Ovary (tissue), 9 donors: ENCODE measurements around the gene FREM2. TPM values are rescaled to one million over a fixed set of nuclear protein-coding genes. Genes with fewer than 3 reads are reported as not detected.

ENCODE experiments used
- DNase-seq, 5 donors: peaks; one replicate each; pipeline ENCODE4 v3.0.0-alpha.2; 2019 to 2020
- H3K27ac ChIP-seq, 2 donors: fragments of 200-600 bp; one replicate each; pipeline versions ENCODE4 v1.5.1 to v1.8.0; 2019 to 2022
- H3K27me3 ChIP-seq: fragments of 200-600 bp; one replicate; pipeline ENCODE4 v1.8.0; 2022
- H3K36me3 ChIP-seq: fragments of 200-600 bp; sonication (generic); one replicate; pipeline ENCODE4 v1.5.1; 2019
- H3K4me1 ChIP-seq: one replicate; pipeline ENCODE4 v1.8.1; 2013; ENCODE audit warnings: mild to moderate bottlenecking, moderate library complexity; ENCODE audit not compliant: insufficient read depth
- H3K4me3 ChIP-seq: fragments of 200-600 bp; sonication (generic); one replicate; pipeline ENCODE4 v1.5.1; 2017
- H3K9me3 ChIP-seq, 2 donors: fragments of 200-600 bp in 1 of 2; sonication (generic) in 1 of 2; one replicate each; pipeline versions ENCODE4 v1.5.1 to v1.8.1; 2013 to 2019; ENCODE audit warnings: mild to moderate bottlenecking in 1 of 2, moderate library complexity in 1 of 2
- EP300 ChIP-seq: sonication (generic); formaldehyde crosslinking; IDR thresholded peaks from one replicate; pipeline ENCODE4 v1.6.1; 2017; ENCODE audit warnings: antibody characterized with exemption
- POLR2A ChIP-seq: fragments of 450-650 bp; IDR thresholded peaks from one replicate; pipeline ENCODE4 v1.6.1; 2017; ENCODE audit warnings: antibody characterized with exemption, mild to moderate bottlenecking, moderate library complexity
- WGBS, 3 donors: extraction: QIAGEN DNeasy Blood & Tissue Kit in 1 of 3; methylation state at CpG; one replicate each; pipeline versions ENCODE4 v1.1.5 to v1.1.7; 2013 to 2017; 5-methylcytosine and 5-hydroxymethylcytosine counted together
- intact Hi-C, 4 donors: fragments of 100-400 bp; cut with DNase I; formaldehyde crosslinking; loops; one replicate each; pipeline versions ENCODE4 v1.11.0 to v1.15.1; 2022 to 2023
- polyA plus RNA-seq, 2 donors: library from polyadenylated mRNA; stranded (reverse); fragments of 200-250 nt in 1 of 2; fragments of 350-450 nt in 1 of 2; fragmentation: Illumina TruSeq in 1 of 2; extraction: RNeasy Lipid Tissue Mini Kit (QIAGEN cat#74804) in 1 of 2; gene quantifications; one replicate each; pipeline ENCODE4 v1.2.3, GENCODE V29; 2013 to 2014
- total RNA-seq, 7 donors: library from RNA; depleted of rRNA in 2 of 7; stranded (reverse); fragments of >200 nt in 2 of 7; fragmentation: NEBNext Ultra II Directional in 3 of 7; extraction: Animal tissue kit (Norgen Biotek cat#: 25700) in 3 of 7; gene quantifications; one replicate each; pipeline versions ENCODE4 v1.1.0 to v1.2.4, GENCODE V29; 2016 to 2023
- TF ChIP-seq, protein P1 (sequence below), 3 donors: fragments of 450-650 bp in 2 of 3; fragments of 200-600 bp in 1 of 3; IDR thresholded peaks; one replicate each; pipeline versions ENCODE4 v1.5.1 to v1.8.0; 2016 to 2022; ENCODE audit warnings: antibody characterized with exemption in 3 of 3, mild to moderate bottlenecking in 1 of 3
- donor health status: DM: no; HTN: no; CAD: no; lungs with moderate emphysema.
- donor health status: DM: no; HTN: no; CAD: no.
- donor health status: Bipolar disorder and iron deficiency.
- donor health status: DM: yes; HTN: yes; CAD: no.
- donor health status: DM: no; HTN: no; CAD: no.
- donor health status: DM: yes; HTN: yes; CAD: no.

FREM2 gene
- total and polyA plus RNA-seq, 9 donors, result 0.27 to 4.0 (median 1.7) TPM

DNA sequence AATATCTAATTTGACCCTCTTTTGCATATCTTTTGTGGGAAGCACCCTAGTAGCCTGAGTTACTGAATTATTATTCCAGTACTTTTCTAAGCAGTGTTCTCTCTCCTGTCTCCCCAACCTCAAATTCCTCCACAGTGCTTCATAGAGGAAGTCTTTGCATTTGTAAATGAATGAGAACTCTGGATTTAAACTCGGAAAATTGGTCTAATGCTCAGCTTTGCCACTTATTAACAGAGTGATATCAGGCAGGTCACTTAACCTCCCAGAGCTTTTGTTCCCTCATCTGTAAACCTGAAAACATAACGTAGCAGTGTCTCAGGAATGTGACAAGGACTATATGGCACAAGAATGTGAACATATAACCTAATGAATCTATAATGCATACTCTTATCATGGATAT is 26.2 kb downstream of the FREM2 start:
- Histone ChIP-seq H3K4me1 (no peaks in the 10 kb centered on the region), H3K27ac (no peak overlapping the region), H3K27me3 (peaks cover 3% of the 10 kb centered on the region), H3K36me3 (no peaks in the 10 kb centered on the region), H3K9me3 (no peaks in the 10 kb centered on the region), H3K4me3 (no peak overlapping the region)
- 83 to 92% (median 83%) methylated on average over 2 of the region's 2 CpGs for WGBS, 3 donors
- DNase-seq, result no peak
- no peak for TF ChIP-seq POLR2A
- TF ChIP-seq, protein P1, sequence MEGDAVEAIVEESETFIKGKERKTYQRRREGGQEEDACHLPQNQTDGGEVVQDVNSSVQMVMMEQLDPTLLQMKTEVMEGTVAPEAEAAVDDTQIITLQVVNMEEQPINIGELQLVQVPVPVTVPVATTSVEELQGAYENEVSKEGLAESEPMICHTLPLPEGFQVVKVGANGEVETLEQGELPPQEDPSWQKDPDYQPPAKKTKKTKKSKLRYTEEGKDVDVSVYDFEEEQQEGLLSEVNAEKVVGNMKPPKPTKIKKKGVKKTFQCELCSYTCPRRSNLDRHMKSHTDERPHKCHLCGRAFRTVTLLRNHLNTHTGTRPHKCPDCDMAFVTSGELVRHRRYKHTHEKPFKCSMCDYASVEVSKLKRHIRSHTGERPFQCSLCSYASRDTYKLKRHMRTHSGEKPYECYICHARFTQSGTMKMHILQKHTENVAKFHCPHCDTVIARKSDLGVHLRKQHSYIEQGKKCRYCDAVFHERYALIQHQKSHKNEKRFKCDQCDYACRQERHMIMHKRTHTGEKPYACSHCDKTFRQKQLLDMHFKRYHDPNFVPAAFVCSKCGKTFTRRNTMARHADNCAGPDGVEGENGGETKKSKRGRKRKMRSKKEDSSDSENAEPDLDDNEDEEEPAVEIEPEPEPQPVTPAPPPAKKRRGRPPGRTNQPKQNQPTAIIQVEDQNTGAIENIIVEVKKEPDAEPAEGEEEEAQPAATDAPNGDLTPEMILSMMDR (IDR thresholded peaks at IDR 0.05), result no peak
- intact Hi-C loops, result no loop called here

DNA sequence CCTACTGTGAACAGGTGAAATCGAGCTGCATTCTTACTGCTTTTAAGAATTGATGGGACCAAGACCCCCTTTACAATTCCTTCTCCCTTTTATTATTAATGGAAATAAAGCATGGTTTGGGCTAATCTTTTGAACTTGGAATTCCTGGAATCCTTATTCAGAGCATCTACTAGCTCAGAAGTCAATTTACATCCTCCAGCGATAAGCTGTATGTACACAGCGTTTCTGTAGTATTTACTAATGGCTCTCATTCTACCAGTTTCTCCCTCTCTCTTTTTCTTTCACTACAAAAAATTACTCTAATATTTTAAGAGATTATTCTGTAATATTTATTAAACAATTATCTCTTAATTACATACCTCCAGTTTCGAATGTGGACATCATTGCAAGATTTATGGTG is 31.5 kb downstream of the FREM2 start:
- Histone ChIP-seq H3K27me3 (no peaks in the 10 kb centered on the region), H3K4me3 (no peak overlapping the region), H3K9me3 (no peaks in the 10 kb centered on the region), H3K27ac (no peak overlapping the region), H3K36me3 (no peaks in the 10 kb centered on the region), H3K4me1 (no peaks in the 10 kb centered on the region)
- 64 to 76% (median 70%) methylated on average over 4 of the region's 4 CpGs for whole genome bisulfite sequencing, 3 donors
- no peak for DNase-seq
- intact Hi-C loops, result no loop called here
- TF ChIP-seq EP300 (no peak), POLR2A (no peak)
- TF ChIP-seq, protein P1 (IDR thresholded peaks at IDR 0.05), result no peak

DNA sequence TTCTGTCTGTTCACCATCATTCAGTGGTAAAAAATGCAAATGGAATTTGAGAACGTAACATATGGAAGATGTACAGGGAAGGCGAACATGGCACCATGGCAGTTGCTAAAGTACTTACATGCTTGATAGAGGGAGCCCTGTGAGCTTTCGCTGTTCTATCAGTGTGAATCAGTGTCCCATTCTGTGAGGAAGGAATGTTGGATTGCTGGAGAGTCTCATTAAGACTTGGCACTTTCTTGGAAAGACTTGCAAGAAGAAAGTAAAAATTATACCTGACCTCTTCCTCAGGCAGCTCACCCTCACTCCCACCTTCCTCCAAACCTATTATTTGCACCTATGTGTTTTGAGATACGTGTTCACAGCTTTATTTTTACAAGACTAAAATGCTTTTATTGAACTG is 43.5 kb downstream of the FREM2 start:
- DNase-seq, result no peak
- intact Hi-C loops, result no loop called here
- TF ChIP-seq POLR2A, result no peak
- TF ChIP-seq, protein P1 (IDR thresholded peaks at IDR 0.05), result no peak
- TF ChIP-seq EP300, result no peak
- 83 to 89% (median 88%) methylated on average over 4 of the region's 4 CpGs for WGBS, 3 donors
- H3K36me3 ChIP-seq, result no peaks in the 10 kb centered on the region
- H3K4me3 ChIP-seq, result no peak overlapping the region
- H3K27me3 ChIP-seq, result no peaks in the 10 kb centered on the region
- peaks cover 4% of the 10 kb centered on the region for H3K4me1 ChIP-seq
- H3K27ac ChIP-seq, result no peak overlapping the region
- no peaks in the 10 kb centered on the region for H3K9me3 ChIP-seq

DNA sequence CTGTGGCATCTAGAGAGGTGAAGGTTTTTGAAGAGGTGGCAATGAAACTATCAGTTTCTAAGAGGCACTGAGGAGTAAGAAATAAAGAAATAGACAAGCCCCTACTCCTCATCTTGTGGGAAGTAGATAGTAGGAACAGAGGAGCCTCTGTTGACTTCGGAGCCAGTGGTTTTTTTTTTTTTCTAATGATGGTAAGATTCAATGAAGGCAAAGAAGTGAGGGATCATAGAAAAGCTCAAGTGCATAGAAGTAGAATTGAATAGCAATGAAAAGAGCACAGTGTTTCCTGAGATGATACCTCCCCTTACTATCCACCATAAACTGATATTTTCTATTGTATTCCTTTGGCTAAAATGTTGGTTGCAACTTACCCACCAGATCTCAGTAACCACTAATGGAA is 46.3 kb downstream of the FREM2 start:
- 91 to 93% (median 92%) methylated on average over 1 of the region's 1 CpG for WGBS, 3 donors
- TF ChIP-seq EP300, result no peak
- no peak for TF ChIP-seq POLR2A
- TF ChIP-seq, protein P1 (IDR thresholded peaks at IDR 0.05), result no peak
- no peak for DNase-seq
- no peaks in the 10 kb centered on the region for H3K36me3 ChIP-seq
- H3K4me3 ChIP-seq, result no peak overlapping the region
- intact Hi-C loops, result no loop called here
- no peaks in the 10 kb centered on the region for H3K9me3 ChIP-seq
- H3K27me3 ChIP-seq, result no peaks in the 10 kb centered on the region
- H3K27ac ChIP-seq, result no peak overlapping the region
- H3K4me1 ChIP-seq, result no peaks in the 10 kb centered on the region
